GM23248 (cell line): ENCODE data around the gene B3GALT5.

Source experiments
- EZH2 ChIP-seq: fragments of 200-600 bp; sonication (generic); IDR thresholded peaks from 2 replicates; pipeline ENCODE4 v1.6.1; 2018; ENCODE audit warnings: antibody characterized with exemption, mild to moderate bottlenecking; ENCODE audit not compliant: insufficient read depth, poor library complexity, severe bottlenecking
- EZH2phosphoT487 ChIP-seq: fragments of 200-600 bp; sonication (generic); IDR thresholded peaks from 2 replicates; pipeline ENCODE4 v1.6.1; 2018; ENCODE audit warnings: antibody characterized with exemption, moderate library complexity, mild to moderate bottlenecking, low read depth; ENCODE audit not compliant: insufficient read depth

GRCh38 chr21:39664586-39664985 is 51.8 kb downstream of the B3GALT5 start:
- no peak for TF ChIP-seq EZH2phosphoT487
- TF ChIP-seq EZH2, result no peak
